ENCODE data around the gene KRT86.

KRT86 gene

DNA sequence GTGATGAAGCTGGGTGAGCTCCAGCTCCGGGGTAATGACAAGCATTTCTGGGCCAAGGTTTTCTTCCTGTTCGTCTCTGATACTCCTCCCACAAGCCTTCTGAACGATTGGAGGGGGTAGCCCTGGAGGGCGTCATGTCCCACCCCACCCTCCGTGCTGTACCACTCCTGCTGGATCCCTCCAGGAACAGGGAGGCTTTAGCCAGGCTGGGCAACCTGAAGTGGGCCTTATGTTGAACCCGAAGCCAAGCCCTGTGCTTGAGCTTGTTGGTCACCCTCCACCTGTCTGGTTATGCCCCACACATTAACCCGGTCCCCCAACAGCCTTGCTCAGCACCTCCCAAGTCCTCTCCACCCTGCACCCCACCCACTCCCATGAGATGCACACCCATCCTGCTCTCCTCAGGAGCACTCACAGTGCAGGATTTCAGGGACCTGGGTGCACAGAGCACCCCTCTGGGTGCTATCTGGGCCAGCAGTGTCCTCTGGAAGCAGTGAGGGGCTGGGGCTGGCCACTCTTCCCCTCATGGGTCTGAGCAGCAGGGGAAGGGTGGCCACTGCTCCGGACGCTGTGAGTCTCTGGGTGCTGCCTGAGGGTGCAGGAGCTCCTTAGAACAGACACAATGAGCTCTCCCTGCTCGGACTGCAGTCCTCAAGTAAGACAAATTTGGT lies 53.5 kb downstream of the KRT86 start:
- no peaks in the 10 kb centered on the region for H3K9me3 ChIP-seq (ENCODE audit: control insufficient read depth, low read depth, low read length)
- H3K27ac ChIP-seq (ENCODE audit: low read length), result no peak overlapping the region
- H3K4me1 ChIP-seq (ENCODE audit: control insufficient read depth, low read depth, low read length), result no peaks in the 10 kb centered on the region
- H3K27me3 ChIP-seq (ENCODE audit: control insufficient read depth, insufficient read depth, low read length), result no peaks in the 10 kb centered on the region
- H3K9ac ChIP-seq (ENCODE audit: low read length), result no peak overlapping the region
- H3K4me3 ChIP-seq (ENCODE audit: low read length), result no peak overlapping the region
- H3K36me3 ChIP-seq (ENCODE audit: control insufficient read depth, low read depth, low read length), result no peaks in the 10 kb centered on the region

DNA sequence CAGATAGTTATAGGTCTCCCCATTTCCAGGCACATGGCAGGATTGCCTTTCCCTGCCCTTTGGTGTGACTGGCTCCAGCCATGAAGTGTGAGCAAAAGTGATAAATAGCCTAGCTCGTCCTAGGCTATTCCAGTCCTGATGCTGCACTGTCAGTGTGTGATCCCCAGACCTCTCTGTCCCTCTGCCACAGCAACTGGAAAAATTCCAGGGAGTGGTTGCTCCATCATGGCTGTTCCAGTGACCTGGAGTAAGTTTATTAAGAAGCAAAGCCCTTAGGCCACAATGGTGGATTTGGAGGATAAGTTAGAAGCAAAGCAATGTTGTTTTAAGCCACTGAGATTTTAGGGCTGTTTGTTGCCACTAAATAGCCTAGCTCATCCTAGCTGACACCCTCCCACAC lies 56.6 kb downstream of the KRT86 start:
- Histone ChIP-seq H3K4me1 (ENCODE audit: control insufficient read depth, low read depth, low read length) (no peaks in the 10 kb centered on the region), H3K9ac (ENCODE audit: low read length) (no peak overlapping the region), H3K9me3 (ENCODE audit: control insufficient read depth, low read depth, low read length) (no peaks in the 10 kb centered on the region), H3K4me3 (ENCODE audit: low read length) (no peak overlapping the region), H3K27me3 (ENCODE audit: control insufficient read depth, insufficient read depth, low read length) (no peaks in the 10 kb centered on the region), H3K27ac (ENCODE audit: low read length) (no peak overlapping the region), H3K36me3 (ENCODE audit: control insufficient read depth, low read depth, low read length) (no peaks in the 10 kb centered on the region)

DNA sequence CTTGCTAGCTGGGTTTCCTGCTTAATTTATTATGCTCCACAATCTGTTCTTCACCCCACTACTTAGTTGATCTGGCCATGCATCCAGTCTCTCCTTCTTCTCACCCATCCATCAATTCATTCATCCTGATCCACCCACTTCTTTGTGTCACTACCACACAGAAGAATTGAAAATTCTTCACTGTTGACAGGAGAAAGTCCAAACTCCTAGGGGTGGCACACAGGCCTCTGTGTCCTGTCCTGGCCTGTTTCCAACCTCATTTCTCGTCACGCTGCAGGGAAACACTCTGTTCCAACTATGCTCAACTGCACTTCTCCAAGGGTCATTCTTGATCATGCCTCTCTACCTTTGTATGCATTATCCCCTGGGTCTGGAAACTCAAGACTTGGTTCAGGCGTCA lies 57.4 kb downstream of the KRT86 start:
- Histone ChIP-seq H3K9me3 (ENCODE audit: control insufficient read depth, low read depth, low read length) (no peaks in the 10 kb centered on the region), H3K4me3 (ENCODE audit: low read length) (no peak overlapping the region), H3K27ac (ENCODE audit: low read length) (no peak overlapping the region), H3K9ac (ENCODE audit: low read length) (no peak overlapping the region), H3K36me3 (ENCODE audit: control insufficient read depth, low read depth, low read length) (no peaks in the 10 kb centered on the region), H3K27me3 (ENCODE audit: control insufficient read depth, insufficient read depth, low read length) (no peaks in the 10 kb centered on the region), H3K4me1 (ENCODE audit: control insufficient read depth, low read depth, low read length) (no peaks in the 10 kb centered on the region)

DNA sequence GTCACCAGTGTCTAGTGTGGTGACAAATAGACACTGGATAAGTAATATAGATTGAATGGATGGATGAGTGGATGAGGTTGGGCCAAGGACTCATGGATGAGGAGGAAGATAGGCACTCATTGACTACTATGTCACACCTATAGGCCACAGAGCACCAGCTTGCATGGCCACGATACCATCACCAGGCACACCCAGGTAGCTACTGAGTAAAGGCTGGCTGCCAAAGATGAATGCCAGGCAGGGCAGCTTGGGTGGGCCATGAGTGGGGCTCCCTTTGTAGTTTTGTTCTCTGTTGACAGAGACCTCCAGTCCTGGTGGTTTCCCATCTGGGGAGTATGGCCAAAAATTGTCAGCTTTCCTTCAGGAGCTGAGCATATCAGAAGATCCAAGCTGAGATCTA lies 57.9 kb downstream of the KRT86 start:
- no peaks in the 10 kb centered on the region for H3K27me3 ChIP-seq (ENCODE audit: control insufficient read depth, insufficient read depth, low read length)
- no peak overlapping the region for H3K27ac ChIP-seq (ENCODE audit: low read length)
- H3K4me3 ChIP-seq (ENCODE audit: low read length), result no peak overlapping the region
- H3K36me3 ChIP-seq (ENCODE audit: control insufficient read depth, low read depth, low read length), result no peaks in the 10 kb centered on the region
- no peaks in the 10 kb centered on the region for H3K4me1 ChIP-seq (ENCODE audit: control insufficient read depth, low read depth, low read length)
- no peaks in the 10 kb centered on the region for H3K9me3 ChIP-seq (ENCODE audit: control insufficient read depth, low read depth, low read length)
- H3K9ac ChIP-seq (ENCODE audit: low read length), result no peak overlapping the region

DNA sequence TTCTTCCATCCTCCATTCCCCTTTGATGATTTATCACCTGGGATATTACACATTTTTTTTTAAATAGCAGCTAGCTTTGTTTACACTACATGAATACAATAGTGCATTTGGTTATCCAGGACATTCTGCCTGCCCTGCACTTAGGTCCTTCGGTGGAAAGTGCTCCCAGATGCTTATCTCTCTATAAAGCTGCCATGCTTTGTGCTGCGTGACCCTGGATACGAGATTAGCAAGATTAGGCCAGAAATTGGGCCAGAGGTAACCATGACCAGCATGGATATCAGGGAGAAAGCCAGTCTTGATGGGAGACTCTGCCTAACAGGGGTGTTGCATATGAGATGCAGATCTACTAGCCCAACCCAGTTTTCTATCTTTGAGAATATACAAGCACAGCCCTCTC lies 58.9 kb downstream of the KRT86 start:
- H3K9ac ChIP-seq (ENCODE audit: low read length), result no peak overlapping the region
- no peaks in the 10 kb centered on the region for H3K27me3 ChIP-seq (ENCODE audit: control insufficient read depth, insufficient read depth, low read length)
- H3K9me3 ChIP-seq (ENCODE audit: control insufficient read depth, low read depth, low read length), result no peaks in the 10 kb centered on the region
- no peaks in the 10 kb centered on the region for H3K4me1 ChIP-seq (ENCODE audit: control insufficient read depth, low read depth, low read length)
- no peaks in the 10 kb centered on the region for H3K36me3 ChIP-seq (ENCODE audit: control insufficient read depth, low read depth, low read length)
- H3K27ac ChIP-seq (ENCODE audit: low read length), result no peak overlapping the region
- H3K4me3 ChIP-seq (ENCODE audit: low read length), result no peak overlapping the region

DNA sequence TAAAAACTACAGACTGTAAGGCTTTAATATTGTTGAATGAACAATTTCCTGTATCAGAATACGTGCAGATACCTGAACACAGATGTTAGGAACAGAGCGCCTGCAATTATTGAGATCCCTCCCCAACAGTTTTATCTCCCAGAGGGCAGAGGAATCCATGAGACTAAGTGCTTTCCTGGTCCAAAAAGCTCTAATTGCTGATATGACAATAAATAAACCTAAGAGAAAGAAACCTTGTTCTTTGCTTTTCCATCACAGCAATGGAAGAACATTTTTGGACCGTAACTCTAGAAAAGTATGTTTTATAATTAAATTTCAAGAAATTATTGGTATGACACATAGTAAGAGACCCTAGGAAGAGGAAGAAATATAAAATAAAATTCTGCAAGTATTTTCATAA lies 59.7 kb downstream of the KRT86 start:
- H3K9ac ChIP-seq (ENCODE audit: low read length), result no peak overlapping the region
- no peak overlapping the region for H3K27ac ChIP-seq (ENCODE audit: low read length)
- no peaks in the 10 kb centered on the region for H3K36me3 ChIP-seq (ENCODE audit: control insufficient read depth, low read depth, low read length)
- no peaks in the 10 kb centered on the region for H3K4me1 ChIP-seq (ENCODE audit: control insufficient read depth, low read depth, low read length)
- no peak overlapping the region for H3K4me3 ChIP-seq (ENCODE audit: low read length)
- no peaks in the 10 kb centered on the region for H3K9me3 ChIP-seq (ENCODE audit: control insufficient read depth, low read depth, low read length)
- no peaks in the 10 kb centered on the region for H3K27me3 ChIP-seq (ENCODE audit: control insufficient read depth, insufficient read depth, low read length)

DNA sequence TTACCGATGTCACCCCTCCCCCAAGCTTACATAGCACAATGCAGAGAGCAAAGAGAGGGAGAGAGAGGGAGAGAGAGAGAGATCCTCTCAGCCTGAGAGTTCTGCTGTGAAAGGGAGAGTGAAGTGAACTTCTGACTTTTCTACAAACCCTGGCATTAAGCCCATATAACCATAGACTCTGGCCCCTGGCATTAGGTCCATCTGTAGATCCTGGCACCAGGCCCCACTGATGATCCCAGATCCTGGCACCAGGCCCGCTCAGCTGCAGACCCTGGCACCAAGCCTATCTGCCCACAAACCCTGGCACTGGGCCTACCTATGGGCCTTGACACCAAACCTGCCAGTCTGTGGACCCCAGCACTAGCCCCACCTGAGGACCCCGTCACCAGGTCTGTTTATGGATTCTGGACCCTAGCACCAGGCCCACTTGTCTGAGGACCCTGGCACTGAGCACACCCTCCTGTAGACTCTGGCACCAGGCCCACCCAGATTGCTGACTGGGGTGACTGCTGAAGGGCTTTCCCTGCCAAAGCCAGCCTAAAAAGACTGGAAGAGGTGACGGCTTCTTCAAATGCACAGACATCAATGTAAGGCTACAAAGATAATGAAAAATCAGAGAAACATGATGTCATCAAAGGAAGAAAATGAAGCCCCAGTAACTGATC lies 61.3 kb downstream of the KRT86 start:
- H3K4me3 ChIP-seq (ENCODE audit: low read length), result no peak overlapping the region
- H3K9ac ChIP-seq (ENCODE audit: low read length), result no peak overlapping the region
- H3K4me1 ChIP-seq (ENCODE audit: control insufficient read depth, low read depth, low read length), result no peaks in the 10 kb centered on the region
- H3K27me3 ChIP-seq (ENCODE audit: control insufficient read depth, insufficient read depth, low read length), result no peaks in the 10 kb centered on the region
- H3K9me3 ChIP-seq (ENCODE audit: control insufficient read depth, low read depth, low read length), result no peaks in the 10 kb centered on the region
- no peaks in the 10 kb centered on the region for H3K36me3 ChIP-seq (ENCODE audit: control insufficient read depth, low read depth, low read length)
- H3K27ac ChIP-seq (ENCODE audit: low read length), result no peak overlapping the region

DNA sequence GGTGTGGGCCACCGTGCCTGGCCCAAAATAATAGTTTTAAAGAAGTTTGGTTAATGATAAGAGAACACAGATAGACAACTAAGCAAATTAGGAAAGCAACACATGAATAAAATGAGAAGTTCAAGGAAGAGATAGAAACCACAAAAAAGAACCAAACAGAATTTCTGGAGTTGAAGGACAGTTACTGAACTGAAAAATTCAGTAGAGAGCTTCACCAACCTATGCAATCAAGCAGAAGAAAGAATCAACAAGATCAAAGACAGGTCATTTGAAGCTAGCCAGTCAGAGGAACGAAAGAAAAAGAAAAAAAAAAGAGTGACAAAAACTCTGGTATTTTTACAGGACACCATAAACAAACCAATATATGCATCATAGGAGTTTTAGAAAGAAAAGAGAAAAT lies 62.2 kb downstream of the KRT86 start:
- Histone ChIP-seq H3K27me3 (ENCODE audit: control insufficient read depth, insufficient read depth, low read length) (no peaks in the 10 kb centered on the region), H3K9ac (ENCODE audit: low read length) (no peak overlapping the region), H3K27ac (ENCODE audit: low read length) (no peak overlapping the region), H3K36me3 (ENCODE audit: control insufficient read depth, low read depth, low read length) (no peaks in the 10 kb centered on the region), H3K4me1 (ENCODE audit: control insufficient read depth, low read depth, low read length) (no peaks in the 10 kb centered on the region), H3K4me3 (ENCODE audit: low read length) (no peak overlapping the region), H3K9me3 (ENCODE audit: control insufficient read depth, low read depth, low read length) (no peaks in the 10 kb centered on the region)

DNA sequence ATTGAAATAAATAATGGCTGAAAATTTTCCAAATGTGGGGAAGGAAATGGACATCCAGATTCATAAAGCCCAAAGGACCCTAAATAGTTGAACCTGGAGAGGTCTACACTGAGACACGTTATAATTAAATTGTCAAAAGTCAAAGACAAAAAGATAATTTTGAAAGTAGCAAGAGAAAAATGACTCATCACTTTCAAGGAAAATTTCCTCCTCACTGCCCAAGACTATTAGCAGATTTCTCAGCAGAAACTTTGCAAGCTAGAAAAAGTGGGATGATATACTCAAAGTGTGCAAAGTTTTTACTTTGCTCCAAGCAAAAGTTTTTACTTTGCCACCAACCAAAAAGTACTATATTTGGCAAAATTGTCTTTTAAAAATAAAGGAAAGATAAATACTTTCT lies 62.6 kb downstream of the KRT86 start:
- Histone ChIP-seq H3K36me3 (ENCODE audit: control insufficient read depth, low read depth, low read length) (no peaks in the 10 kb centered on the region), H3K4me1 (ENCODE audit: control insufficient read depth, low read depth, low read length) (no peaks in the 10 kb centered on the region), H3K9me3 (ENCODE audit: control insufficient read depth, low read depth, low read length) (no peaks in the 10 kb centered on the region), H3K27ac (ENCODE audit: low read length) (no peak overlapping the region), H3K27me3 (ENCODE audit: control insufficient read depth, insufficient read depth, low read length) (no peaks in the 10 kb centered on the region), H3K4me3 (ENCODE audit: low read length) (no peak overlapping the region), H3K9ac (ENCODE audit: low read length) (no peak overlapping the region)

DNA sequence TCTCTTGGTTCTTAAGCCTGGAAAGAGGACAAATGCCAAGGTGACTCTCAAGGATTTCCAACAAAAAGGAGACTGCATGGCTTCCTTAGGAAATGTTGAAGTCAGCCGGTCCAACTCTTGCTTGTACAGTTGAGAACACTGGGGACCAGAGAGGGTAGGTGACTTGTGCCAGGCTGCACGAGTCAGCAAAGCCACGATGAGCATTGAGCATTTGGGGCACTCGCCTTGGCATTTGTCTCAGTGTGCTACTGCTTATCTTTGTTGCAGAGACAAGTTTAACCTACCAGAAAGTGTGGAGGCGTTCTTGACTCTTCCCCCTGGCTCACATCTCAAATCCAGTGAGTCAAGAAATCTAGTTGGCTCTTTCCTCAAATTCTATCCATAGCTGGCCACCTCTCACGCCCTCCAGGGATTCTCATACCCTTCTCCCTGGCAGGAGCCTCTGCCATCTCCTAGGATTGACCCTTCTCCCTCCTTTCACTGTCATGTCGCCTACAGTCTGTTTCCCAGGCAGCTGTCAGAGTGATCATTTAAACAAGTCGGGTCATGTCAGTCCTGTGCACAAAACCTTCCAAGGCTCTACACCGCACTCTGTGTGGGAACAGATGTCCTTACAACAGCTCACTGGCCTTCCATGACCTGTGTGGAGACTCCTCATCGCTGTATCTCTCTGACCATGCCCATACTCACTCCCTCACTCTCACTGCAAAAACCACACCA lies 64.0 kb downstream of the KRT86 start:
- Histone ChIP-seq H3K27me3 (ENCODE audit: control insufficient read depth, insufficient read depth, low read length) (no peaks in the 10 kb centered on the region), H3K27ac (ENCODE audit: low read length) (no peak overlapping the region), H3K36me3 (ENCODE audit: control insufficient read depth, low read depth, low read length) (no peaks in the 10 kb centered on the region), H3K9ac (ENCODE audit: low read length) (no peak overlapping the region), H3K4me3 (ENCODE audit: low read length) (no peak overlapping the region), H3K4me1 (ENCODE audit: control insufficient read depth, low read depth, low read length) (no peaks in the 10 kb centered on the region), H3K9me3 (ENCODE audit: control insufficient read depth, low read depth, low read length) (no peaks in the 10 kb centered on the region)

DNA sequence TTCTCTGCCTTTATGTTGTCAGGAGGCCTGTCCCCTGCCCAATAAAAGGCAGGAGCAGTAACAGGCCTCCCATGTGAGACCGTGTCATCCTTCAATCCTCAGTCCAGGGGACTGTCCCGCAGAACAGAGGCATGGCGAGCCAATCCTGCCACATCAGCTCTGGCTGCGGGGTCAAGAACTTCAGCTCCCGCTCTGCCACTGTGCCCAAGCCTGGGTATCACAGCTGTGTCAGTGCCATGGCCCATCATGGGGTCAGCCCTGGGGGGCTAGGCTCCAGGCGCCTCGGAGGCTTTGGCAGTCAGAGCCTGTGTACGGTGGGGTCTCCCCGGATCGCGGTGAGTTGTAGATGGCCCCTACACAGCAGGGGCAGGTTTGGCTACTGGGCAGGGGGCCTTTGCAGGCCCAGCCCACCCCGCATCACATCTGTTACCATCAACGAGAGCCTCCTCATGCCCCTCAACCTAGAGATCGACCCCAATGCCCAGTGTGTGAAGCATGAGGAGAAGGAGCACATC lies 66.7 kb downstream of the KRT86 start:
- Histone ChIP-seq H3K4me3 (ENCODE audit: low read length) (no peak overlapping the region), H3K27me3 (ENCODE audit: control insufficient read depth, insufficient read depth, low read length) (no peaks in the 10 kb centered on the region), H3K4me1 (ENCODE audit: control insufficient read depth, low read depth, low read length) (no peaks in the 10 kb centered on the region), H3K9me3 (ENCODE audit: control insufficient read depth, low read depth, low read length) (no peaks in the 10 kb centered on the region), H3K36me3 (ENCODE audit: control insufficient read depth, low read depth, low read length) (no peaks in the 10 kb centered on the region), H3K27ac (ENCODE audit: low read length) (no peak overlapping the region), H3K9ac (ENCODE audit: low read length) (no peak overlapping the region)
